ENCODE results near the gene PRAMEF5.
"Not testable (repeated sequence)": the region's sequence is repeated elsewhere in the genome, so short reads cannot be mapped to it uniquely, and the experiment has no call there.

Gene PRAMEF5

DNA sequence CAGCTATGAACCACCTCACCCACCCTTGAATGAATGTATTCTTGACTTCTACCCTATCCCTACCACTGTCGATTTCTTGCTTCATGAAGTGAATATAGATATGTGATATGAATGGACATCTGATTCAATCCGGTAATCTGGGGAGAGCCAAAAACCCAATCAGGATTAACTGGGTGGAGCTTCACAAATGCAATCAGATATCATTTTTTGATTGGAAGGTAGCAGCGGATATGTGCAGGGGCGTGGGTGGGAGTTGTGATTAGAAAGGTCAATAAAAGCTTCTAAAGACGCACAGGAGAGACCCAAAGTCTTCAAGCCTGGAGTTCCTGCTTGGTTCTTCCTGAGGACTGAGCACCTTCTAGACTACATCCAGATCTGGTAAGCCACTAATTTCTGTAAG, at the start of gene PRAMEF5:
Gene PRAMEF5, plus strand, starts transcription at position 301 of the 400 bp plus-strand sequence. CDS start 5,071 bp downstream, outside the sequence.
- DNase-seq (ENCODE audit: low spot score): not testable (repeated sequence)

DNA sequence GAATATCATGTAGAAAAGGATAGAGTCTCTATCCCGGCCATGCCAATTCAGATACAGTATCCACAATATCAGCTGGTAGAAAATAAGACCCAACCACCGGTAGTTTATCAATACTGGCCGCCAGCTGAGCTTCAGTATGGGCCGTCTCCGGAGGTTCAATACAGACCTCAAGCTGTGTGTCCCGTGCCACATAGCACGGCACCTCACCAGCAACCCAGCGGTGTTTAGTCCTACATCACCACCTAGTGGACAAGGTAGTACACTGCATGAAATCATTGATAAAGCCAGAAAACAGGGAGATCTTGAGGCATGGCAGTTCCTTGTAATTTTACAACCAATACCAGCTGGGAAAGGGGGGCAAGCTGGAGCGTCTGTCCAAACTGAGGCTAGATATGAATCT, 45.3 kb upstream of the PRAMEF5 start:
- DNase-seq (ENCODE audit: low spot score): not testable (repeated sequence)

DNA sequence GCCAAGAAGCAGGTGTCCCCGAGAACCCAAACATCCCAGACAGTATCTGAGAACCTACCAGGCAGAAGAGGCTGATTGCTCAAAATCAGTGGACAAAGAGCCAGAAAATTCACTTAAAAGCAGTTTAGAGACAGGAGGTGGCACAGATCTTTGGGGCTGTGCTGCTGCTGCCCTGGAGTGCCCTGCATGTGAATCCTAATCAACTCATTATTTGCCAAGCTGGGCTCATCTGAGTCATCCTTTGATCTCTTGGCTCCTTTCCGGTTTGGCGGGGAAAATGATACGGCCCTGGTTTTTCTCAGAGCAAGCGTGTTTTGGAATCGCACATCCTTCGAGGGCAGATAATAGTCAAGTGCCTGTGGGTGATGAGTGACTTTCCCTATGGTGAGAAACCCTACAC, 37.4 kb upstream of the PRAMEF5 start:
- not testable (repeated sequence) for DNase-seq (ENCODE audit: low spot score)

DNA sequence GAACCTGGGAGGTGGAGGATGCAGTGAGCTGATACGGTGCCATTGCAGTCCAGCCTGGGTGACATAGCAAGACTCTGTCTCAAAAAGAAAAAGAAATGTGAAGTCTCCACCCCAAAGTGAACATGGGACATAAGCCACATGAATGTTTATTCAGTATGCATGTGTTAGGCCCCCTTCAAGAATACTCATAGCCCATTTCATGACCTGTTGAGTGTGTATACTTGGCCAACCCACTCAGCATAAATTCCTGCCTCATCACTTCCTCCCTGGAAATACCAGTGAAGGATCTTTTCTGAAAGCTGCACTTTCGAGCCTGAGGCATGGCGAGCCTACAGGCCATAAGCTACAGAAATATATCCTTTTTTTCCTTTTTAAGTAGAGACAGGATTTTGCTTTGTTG, 34.8 kb upstream of the PRAMEF5 start:
- not testable (repeated sequence) for DNase-seq (ENCODE audit: low spot score)

DNA sequence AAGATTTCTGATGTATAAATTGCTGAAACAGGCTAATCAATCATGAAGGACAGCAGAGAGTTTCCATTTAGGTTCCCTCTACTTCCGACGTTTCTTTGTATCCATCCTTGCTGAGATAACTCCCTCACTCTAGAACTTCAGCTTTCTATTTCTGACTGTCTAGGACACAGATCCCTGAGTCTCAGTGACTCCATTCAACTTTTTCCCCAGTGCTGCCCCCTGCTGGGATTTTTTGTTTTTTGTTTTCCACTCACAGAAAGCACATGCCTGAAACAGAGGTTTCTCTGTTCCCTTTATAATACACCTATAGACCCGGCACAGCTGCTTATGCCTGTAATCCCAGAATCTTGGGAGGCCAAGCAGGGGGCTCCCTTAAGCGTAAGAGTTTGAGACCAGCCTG, 31.2 kb upstream of the PRAMEF5 start:
- DNase-seq (ENCODE audit: low spot score): not testable (repeated sequence)

DNA sequence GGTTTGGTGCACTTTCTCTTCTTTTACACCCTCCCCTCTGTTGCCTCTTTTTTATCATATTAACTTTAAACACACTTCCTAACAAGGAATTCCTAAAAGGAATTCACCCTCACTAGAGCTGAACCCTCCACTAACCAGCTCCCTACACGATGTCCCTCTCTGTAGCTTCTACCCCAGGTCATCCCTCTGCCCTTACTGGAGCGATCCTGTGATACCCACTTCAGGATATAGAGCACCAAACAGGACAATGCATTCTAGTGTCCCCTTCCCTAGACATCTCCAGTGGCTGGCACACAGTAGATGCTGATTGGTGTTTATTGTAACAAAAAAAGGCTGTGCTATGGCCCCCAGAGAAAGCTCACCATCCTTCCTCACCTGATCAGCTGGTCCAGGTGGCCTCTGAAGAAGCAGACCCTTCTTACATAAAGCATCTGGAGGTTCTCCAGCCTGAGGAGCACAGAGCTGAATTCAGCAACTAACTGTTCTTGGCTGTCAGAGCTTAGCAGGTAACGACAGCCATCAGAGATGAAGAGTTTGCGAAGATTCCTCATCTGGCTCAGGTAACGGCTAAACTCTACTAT, 29.4 kb upstream of the PRAMEF5 start:
- DNase-seq (ENCODE audit: low spot score): no peak

DNA sequence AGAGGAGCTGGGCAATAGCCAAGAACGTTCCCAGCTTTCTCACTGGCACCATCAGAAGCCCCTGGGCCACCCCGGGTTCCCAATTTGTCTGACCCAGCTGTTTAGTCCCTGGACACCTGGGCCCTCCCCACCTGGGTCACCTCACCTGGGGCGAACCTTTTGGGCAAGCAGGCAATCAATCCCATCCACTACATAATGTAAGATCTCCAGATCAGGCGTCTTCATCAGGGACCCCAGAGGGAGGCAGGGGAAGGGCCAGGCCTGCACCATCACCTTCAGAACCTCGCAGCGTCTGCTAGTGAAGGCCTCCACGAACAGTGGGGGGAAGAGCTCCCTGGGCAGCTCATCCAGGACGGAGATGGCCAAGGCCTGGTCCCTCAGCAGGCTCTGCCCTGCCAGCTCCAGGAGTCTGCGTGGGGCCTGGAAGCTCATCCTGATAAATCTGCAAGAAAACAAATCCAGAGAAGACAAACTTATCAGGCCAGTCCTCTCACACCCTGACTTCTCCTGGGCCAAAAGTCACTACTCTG, 28.3 kb upstream of the PRAMEF5 start, which contains the start of gene PRAMEF18:
Gene PRAMEF18, minus strand, starts transcription at position 480 of the 530 bp plus-strand sequence. Its CDS starts 48 bp downstream, at position 432.
- not testable (repeated sequence) for DNase-seq (ENCODE audit: low spot score)

DNA sequence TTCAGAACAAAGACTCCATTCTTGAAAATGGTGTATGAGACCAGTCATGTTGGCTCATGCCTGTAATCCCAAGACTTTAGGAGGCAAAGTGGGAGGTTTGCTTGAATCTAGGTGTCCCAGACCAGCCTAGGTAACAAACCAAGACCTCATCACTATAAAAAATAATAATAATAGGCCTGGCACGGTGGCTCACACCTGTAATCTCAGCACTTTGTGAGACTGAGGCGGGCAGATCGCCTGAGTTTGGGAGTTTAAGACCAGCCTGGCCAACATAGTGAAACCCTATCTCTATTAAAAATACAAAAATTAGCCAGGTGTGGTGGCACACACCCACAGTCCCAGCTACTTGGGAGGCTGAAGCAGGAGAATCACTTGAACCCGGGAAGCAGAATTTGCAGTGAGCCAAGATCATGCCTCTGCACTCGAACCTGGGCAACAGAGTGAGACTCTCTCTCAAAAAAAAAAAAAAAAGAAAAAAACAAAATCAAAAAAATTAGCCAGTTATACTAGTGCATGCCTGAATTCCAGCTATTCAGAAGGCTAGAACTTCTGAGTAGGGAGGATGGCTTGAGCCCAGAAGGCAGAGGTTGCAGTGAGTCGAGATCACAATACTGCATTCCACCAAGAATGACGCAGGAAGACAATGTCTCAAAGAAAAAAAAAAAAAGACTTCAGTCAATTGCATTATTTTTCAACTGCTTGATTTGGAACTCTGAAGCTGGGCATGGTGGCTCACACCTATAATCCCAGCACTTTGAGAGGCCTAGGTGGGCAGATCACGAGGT, 26.5 kb upstream of the PRAMEF5 start:
- DNase-seq (ENCODE audit: low spot score): not testable (repeated sequence)

DNA sequence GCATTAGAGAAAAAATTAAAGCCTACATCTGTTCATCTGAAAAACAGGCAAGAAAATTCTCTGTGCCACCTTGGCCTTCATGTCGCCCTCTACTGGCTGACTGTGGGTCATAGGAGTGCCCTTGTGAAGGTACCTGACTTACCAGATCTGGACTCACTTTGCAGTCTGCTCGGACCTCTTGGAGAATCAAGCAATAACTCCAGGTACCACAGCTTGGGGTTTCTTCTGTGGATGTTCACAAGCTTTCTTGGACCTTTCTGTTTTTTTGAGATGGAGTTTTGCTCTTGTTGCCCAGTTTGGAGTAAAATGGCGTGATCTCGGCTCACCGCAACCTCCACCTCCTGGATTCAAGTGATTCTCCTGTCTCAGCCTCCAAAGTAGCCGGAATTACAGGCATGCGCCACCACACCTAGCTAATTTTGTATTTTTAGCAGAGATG, 25.6 kb upstream of the PRAMEF5 start:
- DNase-seq (ENCODE audit: low spot score): no peak

DNA sequence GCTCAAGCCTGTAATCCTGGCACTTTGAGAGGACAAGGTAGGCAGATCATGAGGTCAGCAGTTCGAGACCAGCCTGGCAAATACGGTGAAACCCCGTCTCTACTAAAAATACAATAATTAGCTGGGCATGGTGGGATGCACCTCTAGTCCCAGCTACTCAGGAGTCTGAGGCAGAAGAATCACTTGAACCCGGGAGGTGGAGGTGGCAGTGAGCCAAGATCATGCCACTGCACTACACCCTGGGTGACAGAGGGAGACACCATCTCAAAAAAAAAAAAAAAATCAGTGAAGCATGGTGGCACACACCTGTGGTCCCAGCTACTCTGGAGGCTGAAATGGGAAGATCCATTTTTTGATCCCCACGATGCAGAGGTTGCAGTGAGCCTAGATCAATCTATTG, 23.9 kb upstream of the PRAMEF5 start:
- DNase-seq (ENCODE audit: low spot score): not testable (repeated sequence)

DNA sequence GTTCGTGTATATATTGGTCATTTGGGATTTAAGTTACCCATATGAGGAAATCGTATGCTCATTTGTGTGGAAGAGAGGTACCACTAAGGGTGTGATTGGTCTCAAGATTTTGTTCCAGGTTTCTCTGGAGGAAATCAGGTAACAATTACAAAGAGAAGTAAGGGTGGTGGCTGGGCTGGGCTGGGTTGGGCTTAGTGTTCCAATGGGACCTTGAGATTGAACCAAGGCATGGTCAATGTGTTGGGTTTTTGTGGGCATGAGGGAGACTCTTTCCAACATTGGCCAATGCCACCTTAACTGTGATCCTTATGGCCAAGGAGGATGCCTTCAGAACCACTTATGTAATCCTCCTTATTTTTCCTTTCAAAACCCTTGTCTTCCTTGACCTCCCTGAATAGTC, 23.4 kb upstream of the PRAMEF5 start:
- DNase-seq (ENCODE audit: low spot score): not testable (repeated sequence)

DNA sequence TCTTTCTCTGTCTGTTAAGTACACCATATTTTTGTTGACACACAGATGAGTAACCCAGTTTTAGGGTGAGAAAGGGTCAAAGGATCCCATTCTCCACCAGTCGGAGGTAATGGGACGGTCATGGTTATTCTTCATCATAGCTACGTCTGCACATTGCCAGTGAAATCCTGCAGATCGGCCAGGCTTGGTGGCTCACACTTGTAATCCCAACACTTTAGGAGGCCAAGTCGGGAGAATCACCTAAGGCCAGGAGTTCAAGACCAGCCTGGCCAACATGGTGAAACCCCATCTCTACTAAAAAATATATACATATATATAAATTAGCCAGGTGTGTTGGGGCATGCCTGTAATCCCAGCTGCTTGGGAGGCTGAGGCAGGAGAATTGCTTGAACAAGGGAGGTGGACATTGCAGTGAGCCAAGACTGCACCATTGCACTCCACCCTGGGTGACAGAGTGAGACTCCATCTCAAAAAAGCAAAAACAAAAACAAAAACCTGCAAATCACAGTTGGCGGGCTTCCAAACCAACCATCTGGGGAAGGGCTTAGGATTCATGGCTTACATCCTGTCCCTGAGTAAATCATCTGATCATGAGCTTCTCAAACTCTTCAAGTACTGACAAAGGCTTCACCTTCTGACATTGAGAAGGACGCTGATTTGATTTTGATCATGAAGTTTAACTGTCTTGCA, 22.8 kb upstream of the PRAMEF5 start:
- not testable (repeated sequence) for DNase-seq (ENCODE audit: low spot score)

DNA sequence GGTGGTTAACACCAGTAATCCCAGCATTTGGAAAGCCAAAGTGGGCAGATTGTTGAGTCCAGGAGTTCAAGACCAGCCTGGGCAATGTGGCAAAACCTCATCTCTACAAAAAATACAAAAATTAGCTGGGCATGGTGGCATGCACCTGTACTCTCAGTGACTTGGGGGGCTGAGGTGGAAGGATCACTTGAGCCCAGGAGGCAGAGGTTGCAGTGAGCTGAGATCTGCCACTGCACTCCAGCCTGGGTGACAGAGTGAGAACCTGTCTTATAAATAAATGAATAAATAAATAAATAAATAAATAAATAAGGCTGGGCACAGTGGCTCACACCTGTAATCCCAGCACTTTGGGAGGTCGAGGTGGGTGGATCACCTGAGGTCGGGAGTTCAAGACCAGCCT, 21.9 kb upstream of the PRAMEF5 start:
- DNase-seq (ENCODE audit: low spot score): not testable (repeated sequence)

DNA sequence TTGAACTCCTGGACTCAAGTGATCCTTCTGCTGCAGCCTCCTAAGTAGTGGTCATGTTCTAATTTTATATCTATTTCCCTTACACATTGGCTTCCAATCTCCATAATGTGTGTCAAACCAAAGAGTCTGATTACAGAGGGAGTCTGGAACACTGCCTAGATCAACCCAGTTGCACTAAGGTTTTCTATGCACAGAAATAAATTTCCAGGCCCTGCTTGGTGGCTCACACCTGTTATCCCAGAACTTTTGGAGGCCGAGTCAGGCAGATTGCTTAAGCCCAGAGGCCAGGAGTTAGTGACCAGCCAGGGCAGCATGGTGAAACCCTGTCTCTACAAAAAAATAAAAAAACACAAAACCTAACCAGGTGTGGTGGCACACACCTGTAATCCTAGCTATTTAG, 19.9 kb upstream of the PRAMEF5 start:
- DNase-seq (ENCODE audit: low spot score): not testable (repeated sequence)

DNA sequence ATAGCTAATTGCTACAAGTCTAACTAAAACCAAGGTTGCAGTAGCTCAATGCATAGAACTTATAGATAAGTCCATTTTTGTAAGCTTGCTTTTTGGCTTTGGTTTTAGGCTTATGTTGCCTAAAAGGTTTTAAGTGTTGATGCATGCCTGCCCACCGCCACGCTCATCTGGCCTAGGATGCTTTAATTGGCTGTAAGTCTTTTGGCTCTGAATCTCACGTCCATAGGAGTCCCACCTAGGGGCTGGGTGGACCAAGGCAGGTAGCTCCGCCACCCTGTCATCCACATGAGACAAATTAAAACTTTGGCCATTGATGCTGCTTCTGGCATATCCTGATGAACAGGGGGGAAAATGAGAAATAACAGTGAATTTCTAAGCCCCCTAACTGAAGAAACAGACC, 16.4 kb upstream of the PRAMEF5 start:
- not testable (repeated sequence) for DNase-seq (ENCODE audit: low spot score)

DNA sequence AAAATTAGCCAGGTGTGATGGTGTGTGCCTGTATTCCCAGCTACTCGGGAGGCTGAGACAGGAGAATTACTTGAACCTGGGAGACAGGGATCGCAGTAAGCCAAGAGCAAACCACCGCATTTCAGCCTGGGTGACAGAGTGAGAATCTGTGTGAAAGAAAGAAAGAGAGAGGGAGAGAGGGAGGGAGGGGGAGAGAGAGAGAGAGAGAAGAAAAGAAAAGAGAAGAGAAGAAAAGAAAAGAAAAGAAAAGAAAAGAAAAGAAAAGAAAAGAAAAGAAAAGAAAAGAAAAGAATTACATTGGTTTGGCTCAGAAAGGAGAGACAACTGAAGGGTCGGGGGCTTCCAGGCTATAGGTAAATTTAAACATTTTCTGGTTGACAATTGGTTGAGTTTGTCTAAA, 14.4 kb upstream of the PRAMEF5 start:
- not testable (repeated sequence) for DNase-seq (ENCODE audit: low spot score)

DNA sequence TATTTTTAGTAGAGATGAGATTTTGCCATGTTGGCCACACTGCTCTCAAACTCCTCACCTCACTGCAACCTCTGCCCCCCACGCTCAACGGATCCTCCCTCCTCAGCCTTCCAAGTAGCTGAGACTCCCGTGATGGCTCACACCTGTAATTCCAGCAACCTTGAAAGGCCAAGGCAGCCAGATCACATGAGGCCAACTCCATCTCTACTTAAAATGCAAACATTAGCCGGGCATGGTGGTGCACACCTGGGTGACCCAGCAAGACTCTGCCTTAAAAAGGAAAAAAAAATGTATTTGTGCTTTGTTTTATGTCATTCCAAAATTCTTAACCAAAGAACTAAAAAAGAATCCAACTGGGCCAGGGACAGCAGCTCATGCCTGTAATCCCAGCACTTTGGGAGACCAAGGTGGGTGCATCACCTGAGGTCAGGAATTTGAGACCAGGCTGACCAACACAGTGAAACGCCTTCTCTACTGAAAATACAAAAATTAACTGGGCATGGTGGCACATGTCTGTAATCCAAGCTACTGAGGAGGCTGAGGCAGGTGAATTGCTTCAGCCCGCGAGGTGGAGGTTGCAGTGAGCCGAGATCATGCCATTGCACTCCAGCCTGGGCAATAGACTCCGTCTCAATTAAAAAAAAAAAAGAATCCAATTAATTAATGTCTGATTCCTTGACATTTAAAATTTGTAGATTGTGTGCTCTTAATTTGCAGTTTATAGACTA, 10.3 kb upstream of the PRAMEF5 start:
- not testable (repeated sequence) for DNase-seq (ENCODE audit: low spot score)

DNA sequence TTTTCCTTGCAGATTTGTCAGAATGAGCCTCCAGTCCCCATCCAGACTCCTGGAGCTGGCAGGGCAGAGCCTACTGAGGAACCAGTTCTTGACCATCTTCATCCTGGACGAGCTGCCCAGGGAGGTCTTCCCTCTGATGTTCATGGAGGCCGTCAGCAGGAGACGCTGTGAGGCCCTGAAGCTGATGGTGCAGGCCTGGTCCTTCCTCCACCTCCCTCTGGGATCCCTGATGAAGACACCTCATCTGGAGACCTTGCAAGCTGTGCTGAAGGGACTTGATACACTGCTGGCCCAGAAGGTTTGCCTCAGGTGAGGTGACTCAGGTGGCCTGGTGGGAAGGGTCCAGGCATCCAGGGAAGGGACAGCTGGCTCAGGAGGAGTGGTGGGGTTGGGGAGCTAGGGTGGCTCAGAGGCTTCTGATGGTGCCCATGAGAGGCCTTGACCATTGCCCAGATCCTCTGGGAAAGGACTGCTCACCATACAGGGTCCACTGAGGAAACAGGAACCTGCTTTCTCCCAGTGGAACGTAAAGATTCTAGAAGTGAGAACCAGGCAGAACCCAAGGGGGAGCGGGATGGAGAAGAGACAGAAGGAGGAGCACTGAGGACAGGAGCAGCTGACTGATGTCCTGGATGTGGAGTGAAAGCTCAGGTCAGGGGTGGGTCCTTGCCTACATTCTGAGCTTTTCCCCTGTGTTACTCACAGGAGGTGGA, 8.0 kb upstream of the PRAMEF5 start:
- not testable (repeated sequence) for DNase-seq (ENCODE audit: low spot score)

DNA sequence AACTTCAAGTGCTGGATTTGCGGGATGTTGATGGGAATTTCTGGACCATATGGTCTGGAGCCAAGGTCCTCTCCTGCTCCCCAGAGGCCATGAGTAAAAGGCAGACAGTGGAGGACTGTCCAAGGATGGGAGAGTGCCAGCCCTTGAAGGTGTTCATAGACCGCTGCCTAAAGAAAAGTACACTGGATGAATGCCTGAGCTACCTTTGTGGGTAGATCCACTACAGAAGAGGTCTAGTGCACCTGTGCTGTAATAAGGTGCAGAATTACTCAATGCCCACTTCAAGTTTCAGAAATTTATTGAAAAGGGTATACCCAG, 7.5 kb upstream of the PRAMEF5 start:
- DNase-seq (ENCODE audit: low spot score): not testable (repeated sequence)

DNA sequence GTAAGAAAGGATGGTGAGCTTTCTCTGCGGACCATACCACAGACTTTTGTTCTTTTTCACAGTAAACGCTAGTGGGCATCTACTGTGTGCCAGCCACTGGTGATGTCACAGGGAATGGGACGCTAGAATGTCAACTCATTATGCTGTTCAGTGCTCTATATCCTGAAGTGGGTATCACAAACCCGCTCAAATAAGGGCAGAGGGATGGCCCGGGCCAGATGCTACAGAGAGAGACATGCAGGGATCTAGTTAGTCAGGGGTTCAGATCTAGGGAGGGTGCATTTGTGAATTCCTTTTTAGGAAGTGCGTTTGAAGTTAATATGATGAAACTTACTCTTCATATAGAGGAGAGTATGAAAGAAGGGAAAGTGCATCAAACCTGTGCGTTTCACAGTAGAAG, 6.9 kb upstream of the PRAMEF5 start:
- DNase-seq (ENCODE audit: low spot score): not testable (repeated sequence)

DNA sequence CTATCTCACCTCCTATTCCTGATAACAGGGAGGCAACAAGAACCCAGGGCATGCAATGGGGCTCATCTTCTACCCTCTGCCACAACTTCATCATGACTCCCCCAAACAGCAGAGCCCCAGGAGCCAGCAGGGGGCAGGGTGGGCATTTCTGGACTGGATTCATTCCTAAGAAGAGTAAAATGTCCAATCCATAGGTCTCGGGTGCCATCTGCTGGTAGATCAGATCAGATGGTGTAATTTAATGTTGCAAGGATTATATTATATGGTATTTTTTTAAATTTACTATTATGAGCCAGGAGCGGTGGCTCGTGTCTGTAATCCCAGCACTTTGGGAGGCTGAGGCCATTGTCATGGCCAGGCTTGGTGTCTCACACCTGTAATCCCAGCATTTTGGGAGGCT, 11.1 kb downstream of the PRAMEF5 start:
- DNase-seq (ENCODE audit: low spot score): not testable (repeated sequence)
